Stimulated activated CD8-positive, alpha-beta memory T cell treated with anti-CD3 and anti-CD28 coated beads, Interleukin-15, amount 100 ng/mL, for 4 hours (primary cell): Measurements from ENCODE around the gene C1QTNF4.

Source experiments
- DNase-seq, 2 donors: peaks; one replicate each; pipeline ENCODE4 v3.0.0-alpha.2; 2020; ENCODE audit warnings: low read depth in 2 of 2

The C1QTNF4 gene

GRCh38 chr11:47593492-47593933, 698 bp downstream of the C1QTNF4 start:
- no peak for DNase-seq

- DNase-seq: no peak
Measured at GRCh38 chr11:47592970-47593369, 1.2 kb downstream of the C1QTNF4 start.

- DNase-seq: no peak
Measured at GRCh38 chr11:47592251-47592650, 2.0 kb downstream of the C1QTNF4 start.

- no peak for DNase-seq
Measured at GRCh38 chr11:47591764-47592163, 2.4 kb downstream of the C1QTNF4 start.

GRCh38 chr11:47589977-47590861, 4.0 kb downstream of the C1QTNF4 start:
- DNase-seq: no peak

GRCh38 chr11:47589584-47589976, 4.6 kb downstream of the C1QTNF4 start:
- DNase-seq: no peak

- DNase-seq: no peak
Measured at GRCh38 chr11:47589118-47589517, 5.1 kb downstream of the C1QTNF4 start.

GRCh38 chr11:47587723-47588326, 6.4 kb downstream of the C1QTNF4 start:
- no peak for DNase-seq

GRCh38 chr11:47587039-47587716, 7.0 kb downstream of the C1QTNF4 start:
- DNase-seq: no peak

- no peak for DNase-seq
Measured at GRCh38 chr11:47586098-47586855, 7.9 kb downstream of the C1QTNF4 start, which contains the start of gene FAM180B. TSS of gene FAM180B (plus strand) at chr11:47586678. CDS start at chr11:47586769, 91 bp downstream.

GRCh38 chr11:47583844-47584243, 10.4 kb downstream of the C1QTNF4 start:
- DNase-seq: no peak

- peak; percentile 74 to 75 for DNase-seq
Measured at GRCh38 chr11:47578524-47579494, 15.4 kb downstream of the C1QTNF4 start, which contains the start of the genes KBTBD4 and NDUFS3. TSS of gene KBTBD4 (minus strand) at chr11:47578970. CDS start at chr11:47578951, 19 bp downstream. TSS of gene NDUFS3 (plus strand) at chr11:47579074. CDS start at chr11:47579092, 18 bp downstream.

GRCh38 chr11:47577460-47578041, 16.7 kb downstream of the C1QTNF4 start:
- DNase-seq: no peak

GRCh38 chr11:47573321-47573720, 20.9 kb downstream of the C1QTNF4 start:
- DNase-seq: no peak

GRCh38 chr11:47572715-47573255, 21.4 kb downstream of the C1QTNF4 start:
- no peak for DNase-seq

- DNase-seq: no peak
Measured at GRCh38 chr11:47571895-47572294, 22.3 kb downstream of the C1QTNF4 start.

- no peak for DNase-seq
Measured at GRCh38 chr11:47571357-47571729, 22.9 kb downstream of the C1QTNF4 start.

GRCh38 chr11:47570651-47571356, 23.4 kb downstream of the C1QTNF4 start:
- DNase-seq: no peak

GRCh38 chr11:47569646-47570045, 24.6 kb downstream of the C1QTNF4 start:
- no peak for DNase-seq
